HG03060 (cell line): ENCODE data around the gene ARHGAP8.
A peak's percentile ranks its signal among the peaks of the same experiment; 100 is the strongest.

ENCODE experiments used
- ATAC-seq: cut with Tn5 transposase; IDR thresholded peaks from one replicate; pipeline ENCODE4 v1.9.1; 2021; ENCODE audit warnings: low read depth, moderate number of reproducible peaks; ENCODE audit not compliant: unreplicated experiment

Gene ARHGAP8

GRCh38 chr22:44752285-44753188 is at the start of gene ARHGAP8:
ARHGAP8 (plus strand) TSS chr22:44752575; CDS start chr22:44786528, 33,953 bp downstream.
- no peak for ATAC-seq

- no peak for ATAC-seq
These were observed 49.0 kb upstream of the ARHGAP8 start for GRCh38 chr22:44703255-44703870.

GRCh38 chr22:44704159-44705021 is 48.0 kb upstream of the ARHGAP8 start:
- no peak for ATAC-seq

- ATAC-seq: no peak
These were observed 47.4 kb upstream of the ARHGAP8 start for GRCh38 chr22:44705022-44705297.

- no peak for ATAC-seq
These were observed 45.9 kb upstream of the ARHGAP8 start for GRCh38 chr22:44706488-44706887.

- ATAC-seq: no peak
These were observed 45.2 kb upstream of the ARHGAP8 start for GRCh38 chr22:44707178-44707577.

GRCh38 chr22:44707752-44708151 is 44.6 kb upstream of the ARHGAP8 start:
- no peak for ATAC-seq

- no peak for ATAC-seq
These were observed 42.4 kb upstream of the ARHGAP8 start for GRCh38 chr22:44709881-44710392.

GRCh38 chr22:44710474-44711240 is 41.7 kb upstream of the ARHGAP8 start:
- no peak for ATAC-seq

GRCh38 chr22:44711241-44711560 is 41.2 kb upstream of the ARHGAP8 start:
- ATAC-seq: no peak

GRCh38 chr22:44711690-44712555 is 40.5 kb upstream of the ARHGAP8 start:
- ATAC-seq: no peak

- no peak for ATAC-seq
These were observed 39.4 kb upstream of the ARHGAP8 start for GRCh38 chr22:44712962-44713361.

GRCh38 chr22:44714703-44715350 is 37.5 kb upstream of the ARHGAP8 start:
- no peak for ATAC-seq

- ATAC-seq: peak; percentile 79
These were observed 34.0 kb upstream of the ARHGAP8 start for GRCh38 chr22:44718418-44718817.

- no peak for ATAC-seq
These were observed 32.6 kb upstream of the ARHGAP8 start for GRCh38 chr22:44719586-44720368.

GRCh38 chr22:44721213-44721612 is 31.2 kb upstream of the ARHGAP8 start:
- no peak for ATAC-seq

GRCh38 chr22:44722611-44723010 is 29.8 kb upstream of the ARHGAP8 start:
- no peak for ATAC-seq

GRCh38 chr22:44723801-44724200 is 28.6 kb upstream of the ARHGAP8 start:
- ATAC-seq: no peak
